SKM-1 treated with dmso at 0.1 percent for 144 hours (cell line): ENCODE results near the gene DNAJB4.
A peak's percentile ranks its signal among the peaks of the same experiment; 100 is the strongest.

ENCODE experiments used
- DNase-seq: peaks from one replicate; lab custom pipeline; 2025; ENCODE audit not compliant: unreplicated experiment; lab: John Stamatoyannopoulos, UW

The DNAJB4 gene

GRCh38 chr1:78036450-78036849, 31.7 kb downstream of the DNAJB4 start:
- no peak for DNase-seq

- DNase-seq: no peak
Measured at GRCh38 chr1:78038071-78038470, 33.3 kb downstream of the DNAJB4 start.

GRCh38 chr1:78038491-78038939, 33.8 kb downstream of the DNAJB4 start:
- DNase-seq: no peak

GRCh38 chr1:78040484-78041089, 35.8 kb downstream of the DNAJB4 start:
- no peak for DNase-seq

- no peak for DNase-seq
Measured at GRCh38 chr1:78043436-78043835, 38.7 kb downstream of the DNAJB4 start.

GRCh38 chr1:78044796-78045562, 40.2 kb downstream of the DNAJB4 start:
- no peak for DNase-seq

- no peak for DNase-seq
Measured at GRCh38 chr1:78045563-78045925, 40.8 kb downstream of the DNAJB4 start.

- DNase-seq: no peak
Measured at GRCh38 chr1:78045926-78046778, 41.4 kb downstream of the DNAJB4 start, which contains the start of gene GIPC2. Gene GIPC2, plus strand, starts transcription at chr1:78045966. Its CDS starts 129 bp downstream, at chr1:78046095.

GRCh38 chr1:78047106-78047505, 42.4 kb downstream of the DNAJB4 start:
- no peak for DNase-seq

GRCh38 chr1:78047631-78048030, 42.9 kb downstream of the DNAJB4 start:
- DNase-seq: no peak

GRCh38 chr1:78048446-78048845, 43.7 kb downstream of the DNAJB4 start:
- no peak for DNase-seq

GRCh38 chr1:78049396-78049795, 44.7 kb downstream of the DNAJB4 start:
- DNase-seq: no peak

- no peak for DNase-seq
Measured at GRCh38 chr1:78051005-78051404, 46.3 kb downstream of the DNAJB4 start.

- DNase-seq: no peak
Measured at GRCh38 chr1:78052685-78053405, 48.1 kb downstream of the DNAJB4 start.

- no peak for DNase-seq
Measured at GRCh38 chr1:78053498-78053897, 48.8 kb downstream of the DNAJB4 start.

- DNase-seq: no peak
Measured at GRCh38 chr1:78054559-78054958, 49.8 kb downstream of the DNAJB4 start.

GRCh38 chr1:78054972-78055371, 50.2 kb downstream of the DNAJB4 start:
- DNase-seq: no peak

- DNase-seq: no peak
Measured at GRCh38 chr1:78055565-78056132, 50.9 kb downstream of the DNAJB4 start.

GRCh38 chr1:78058670-78059069, 53.9 kb downstream of the DNAJB4 start:
- DNase-seq: no peak

- peak; percentile 5 for DNase-seq
Measured at GRCh38 chr1:78060857-78061563, 56.3 kb downstream of the DNAJB4 start.
